H1 (cell line): ENCODE results near the gene XYLB. TPM values are rescaled to one million over a fixed set of nuclear protein-coding genes. Genes with fewer than 3 reads are reported as not detected.

Source experiments
- CTCF ChIA-PET: fragments of 300-600 bp; sonication (Branson Sonifier 250); formaldehyde crosslinking; loops from one replicate; lab custom pipeline; 2021; ENCODE audit not compliant: partially characterized antibody; lab: Charles Lee
- POLR2A ChIA-PET: fragments of 300-600 bp; sonication (Branson Sonifier 250); formaldehyde crosslinking; loops from one replicate; lab custom pipeline; 2021; ENCODE audit warnings: inconsistent platforms; ENCODE audit not compliant: partially characterized antibody; lab: Charles Lee
- DNase-seq, 2 experiments: peaks; one replicate each; pipeline versions ENCODE4 v3.0.0 to v3.0.0-alpha.2; 2010 to 2022; ENCODE audit warnings: low spot score in 2 of 2, low read depth in 1 of 2, mixed read lengths in 1 of 2
- FAIRE-seq: peaks from 2 replicates; lab custom pipeline; 2011; peaks lifted over from hg19 to GRCh38; lab: Jason Lieb, UNC
- H2AFZ ChIP-seq: 2 replicates; pipeline ENCODE4 v1.8.1; 2012; ENCODE audit warnings: low read length, inconsistent platforms
- H2AK5ac ChIP-seq: 2 replicates; pipeline ENCODE4 v1.6.1; 2013; ENCODE audit warnings: low read depth, low read length
- H2BK120ac ChIP-seq: replicated peaks from 2 replicates; pipeline ENCODE3; 2013; ENCODE audit warnings: low read depth, low read length, inconsistent platforms
- H2BK12ac ChIP-seq: 2 replicates; pipeline ENCODE4 v1.6.1; 2013; ENCODE audit warnings: low read depth, low read length
- H2BK15ac ChIP-seq: 2 replicates; pipeline ENCODE4 v1.6.1; 2013; ENCODE audit warnings: low read length
- H2BK20ac ChIP-seq: 2 replicates; pipeline ENCODE4 v1.6.1; 2013; ENCODE audit warnings: low read length
- H2BK5ac ChIP-seq: 2 replicates; pipeline ENCODE4 v1.6.1; 2013; ENCODE audit warnings: low read depth, low read length
- H3K14ac ChIP-seq: 2 replicates; pipeline ENCODE4 v1.6.1; 2013; ENCODE audit warnings: inconsistent platforms; ENCODE audit not compliant: insufficient read length
- H3K18ac ChIP-seq: 2 replicates; pipeline ENCODE4 v1.6.1; 2013; ENCODE audit warnings: low read length; ENCODE audit errors: extremely low read depth
- H3K23ac ChIP-seq: 2 replicates; pipeline ENCODE4 v1.6.1; 2013; ENCODE audit warnings: inconsistent platforms; ENCODE audit not compliant: insufficient read length
- H3K23me2 ChIP-seq: 2 replicates; pipeline ENCODE4 v1.6.1; 2013; ENCODE audit warnings: low read depth, low read length
- H3K27ac ChIP-seq: 2 replicates; pipeline ENCODE4 v1.6.1; 2011; ENCODE audit warnings: low read depth, low read length, inconsistent platforms
- H3K27me3 ChIP-seq, 4 experiments: replicated peaks in 1 of 4; 1 replicate in 1 of 4; 2 replicates in 3 of 4; pipeline versions ENCODE4 v1.6.1 to v1.8.1; 2011 to 2013; ENCODE audit warnings: low read length in 3 of 4, mild to moderate bottlenecking in 3 of 4, inconsistent platforms in 2 of 4, mixed read lengths in 2 of 4, moderate library complexity in 1 of 4; ENCODE audit not compliant: control insufficient read depth in 3 of 4, insufficient read depth in 3 of 4; ENCODE audit errors: extremely low read depth in 1 of 4
- H3K36me3 ChIP-seq, 4 experiments: 2 replicates each; pipeline versions ENCODE4 v1.6.1 to v1.8.1; 2011 to 2013; ENCODE audit warnings: mild to moderate bottlenecking in 4 of 4, low read length in 3 of 4, moderate library complexity in 2 of 4, control low read depth in 1 of 4, inconsistent platforms in 1 of 4; ENCODE audit not compliant: insufficient read depth in 4 of 4, control insufficient read depth in 2 of 4
- H3K4ac ChIP-seq: replicated peaks from 2 replicates; pipeline ENCODE3; 2013; ENCODE audit warnings: low read length, low read depth, mixed read lengths, inconsistent platforms; ENCODE audit not compliant: insufficient read length
- H3K4me1 ChIP-seq, 4 experiments: replicated peaks in 1 of 4; 1 replicate in 1 of 4; 2 replicates in 3 of 4; pipeline versions ENCODE4 v1.6.1 to v1.8.1; 2011 to 2013; ENCODE audit warnings: low read length in 3 of 4, inconsistent platforms in 2 of 4, mixed read lengths in 1 of 4; ENCODE audit not compliant: insufficient read depth in 4 of 4, control insufficient read depth in 3 of 4
- H3K4me2 ChIP-seq, 2 experiments: 2 replicates each; pipeline versions ENCODE4 v1.6.1 to v1.8.1; 2011 to 2013; ENCODE audit warnings: low read depth in 2 of 2, low read length in 2 of 2, control low read depth in 1 of 2, inconsistent platforms in 1 of 2, mild to moderate bottlenecking in 1 of 2; ENCODE audit not compliant: insufficient read depth in 1 of 2
- H3K4me3 ChIP-seq, 4 experiments: fragments of 200-600, 300-600 bp in 1 of 4; sonication (generic), shearing (Covaris generic), sonication (Bioruptor Twin) in 1 of 4; 2 replicates each; pipeline versions ENCODE4 v1.5.1 to v1.8.1; 2011 to 2016; ENCODE audit warnings: low read length in 4 of 4, low read depth in 3 of 4, control low read depth in 2 of 4, inconsistent platforms in 2 of 4, mild to moderate bottlenecking in 2 of 4, mixed read lengths in 1 of 4, moderate library complexity in 1 of 4; ENCODE audit not compliant: insufficient read depth in 2 of 4; ENCODE audit errors: extremely low read depth in 1 of 4
- H3K56ac ChIP-seq: replicated peaks from 2 replicates; pipeline ENCODE3; 2013; ENCODE audit warnings: low read depth, mild to moderate bottlenecking, mixed read lengths, low read length, inconsistent platforms; ENCODE audit not compliant: insufficient read length
- H3K79me1 ChIP-seq: 2 replicates; pipeline ENCODE4 v1.6.1; 2013; ENCODE audit warnings: low read depth, low read length, control low read depth
- H3K79me2 ChIP-seq, 2 experiments: 2 replicates each; pipeline versions ENCODE4 v1.6.1 to v1.8.1; 2012 to 2013; ENCODE audit warnings: low read length in 2 of 2, mild to moderate bottlenecking in 2 of 2, inconsistent platforms in 1 of 2; ENCODE audit not compliant: insufficient read depth in 2 of 2, control insufficient read depth in 1 of 2
- H3K9ac ChIP-seq, 4 experiments: replicated peaks in 1 of 4; 1 replicate in 1 of 4; 2 replicates in 3 of 4; pipeline versions ENCODE4 v1.6.1 to v1.8.1; 2011 to 2013; ENCODE audit warnings: low read depth in 3 of 4, low read length in 3 of 4, control low read depth in 2 of 4, mild to moderate bottlenecking in 2 of 4, moderate library complexity in 2 of 4, inconsistent platforms in 1 of 4; ENCODE audit errors: extremely low read depth in 1 of 4
- H3K9me3 ChIP-seq, 2 experiments: 2 replicates each; pipeline versions ENCODE4 v1.6.1 to v1.8.1; 2012 to 2013; ENCODE audit warnings: mild to moderate bottlenecking in 2 of 2, moderate library complexity in 2 of 2, control low read depth in 1 of 2, inconsistent platforms in 1 of 2, low read depth in 1 of 2, low read length in 1 of 2, mixed read lengths in 1 of 2; ENCODE audit not compliant: insufficient read depth in 2 of 2
- H4K20me1 ChIP-seq, 2 experiments: replicated peaks in 1 of 2; 2 replicates each; pipeline versions ENCODE3 to v1.8.1; 2011 to 2013; ENCODE audit warnings: inconsistent platforms in 2 of 2, low read length in 2 of 2, mild to moderate bottlenecking in 1 of 2; ENCODE audit not compliant: insufficient read depth in 2 of 2, control insufficient read depth in 1 of 2
- H4K5ac ChIP-seq: 2 replicates; pipeline ENCODE4 v1.6.1; 2013; ENCODE audit warnings: low read length, low read depth, mixed read lengths, inconsistent platforms; ENCODE audit not compliant: insufficient read length
- H4K8ac ChIP-seq: 2 replicates; pipeline ENCODE4 v1.8.0; 2013; ENCODE audit warnings: mild to moderate bottlenecking, moderate library complexity, low read length, inconsistent platforms; ENCODE audit not compliant: insufficient read depth; ENCODE audit errors: extremely low read depth
- H4K91ac ChIP-seq: replicated peaks from 2 replicates; pipeline ENCODE3; 2013; ENCODE audit warnings: low read length, mixed read lengths, inconsistent platforms; ENCODE audit not compliant: insufficient read length
- CEBPB ChIP-seq: IDR thresholded peaks from 2 replicates; pipeline ENCODE4 v1.6.1; 2012; ENCODE audit warnings: low read depth, low read length
- CTCF ChIP-seq, 3 experiments: IDR thresholded peaks; 1 replicate in 2 of 3; 2 replicates in 1 of 3; pipeline versions ENCODE4 v1.5.1 to v1.6.1; 2011; ENCODE audit warnings: low read length in 3 of 3, mild to moderate bottlenecking in 3 of 3, inconsistent platforms in 2 of 3, low read depth in 1 of 3, moderate library complexity in 1 of 3; ENCODE audit not compliant: insufficient read depth in 1 of 3; ENCODE audit errors: control extremely low read depth in 1 of 3
- WGBS, 2 experiments: shearing (Covaris generic) in 1 of 2; methylation state at CpG; one replicate each; pipeline versions ENCODE4 v1.1.6 to v1.1.7; 2013 to 2015; ENCODE audit warnings: low lambda C conversion rate in 2 of 2, mixed read lengths in 2 of 2, inconsistent platforms in 1 of 2, low coverage in 1 of 2, missing lambda C conversion rate in 1 of 2; ENCODE audit not compliant: insufficient replicate concordance in 2 of 2, insufficient coverage in 1 of 2, insufficient read length in 1 of 2; ENCODE audit errors: extremely low coverage in 1 of 2, missing lambda C conversion rate in 1 of 2; 5-methylcytosine and 5-hydroxymethylcytosine counted together
- polyA plus RNA-seq, 7 experiments: library from polyadenylated mRNA; depleted of rRNA in 3 of 7; stranded (reverse) in 5 of 7; unstranded in 2 of 7; fragments of >200 nt in 5 of 7; fragments of 200-250 nt in 2 of 7; gene quantifications; 1 replicate in 5 of 7; 2 replicates in 1 of 7; 4 replicates in 1 of 7; pipeline versions ENCODE4 v1.2.1 to v1.2.3, GENCODE V29; 2011 to 2013; ENCODE audit warnings: missing spikeins in 2 of 7, mixed read lengths in 2 of 7
- total RNA-seq: library from RNA; stranded (reverse); fragmentation: NEBNext Ultra II Directional; extraction: Animal tissue kit (Norgen Biotek cat#: 25700); gene quantifications from 2 replicates; pipeline ENCODE4 v1.2.1, GENCODE V29; 2021

The XYLB gene
- total and polyA plus RNA-seq, 2 of the 8 experiments (the other 6 are each of a cell fraction or from before 2014, with no cell fraction given): 1.7 to 5.5 TPM

GRCh38 chr3:38297947-38298711 is 48.5 kb upstream of the XYLB start:
- Histone ChIP-seq H4K5ac (no peak overlapping the region), H4K91ac (no peak overlapping the region), H3K36me3 (no peaks in the 10 kb centered on the region), H2BK15ac (no peak overlapping the region), H3K18ac (no peak overlapping the region), H3K9ac (no peak overlapping the region), H3K4ac (no peak overlapping the region), H3K4me2 (no peak overlapping the region), H3K9me3 (no peaks in the 10 kb centered on the region), H2BK120ac (no peak overlapping the region), H3K27ac (no peak overlapping the region), H3K79me1 (no peaks in the 10 kb centered on the region), H2BK12ac (no peak overlapping the region), H4K20me1 (no peaks in the 10 kb centered on the region), H3K4me1 (no peaks in the 10 kb centered on the region), H3K27me3 (no peaks in the 10 kb centered on the region), H2AK5ac (no peak overlapping the region), H3K4me3 (no peak overlapping the region), H3K56ac (no peak overlapping the region), H3K23me2 (no peaks in the 10 kb centered on the region), H2BK20ac (no peak overlapping the region), H3K23ac (no peak overlapping the region), H3K14ac (no peak overlapping the region), H4K8ac (no peak overlapping the region), H2BK5ac (no peak overlapping the region), H3K79me2 (no peaks in the 10 kb centered on the region), H2AFZ (no peak overlapping the region)
- POLR2A ChIA-PET: interaction anchor here (1.2 kb wide), 2 partner anchors 179 to 198 kb away, joined by 3 to 5 read pairs; partner anchors contain the start of gene EXOG
- CTCF ChIA-PET: interaction anchor here (0.6 to 4.7 kb wide), 34 partner anchors 9 to 488 kb away, joined by 3 to 41 read pairs (median 4); partner anchors contain the start of genes ACAA1, SLC22A13, SLC22A14 and XYLB
- FAIRE-seq (no peak), DNase-seq (no peak)
- WGBS, 2 experiments: 86% methylated on average over 5 of the region's 5 CpGs; no CpG with 5 or more reads in 1 of the 2 experiments
- no peak for TF ChIP-seq CEBPB
- peak in 1 of 3 experiments; percentile 29; a peak in 1 of 4 replicates for TF ChIP-seq CTCF (IDR thresholded peaks at IDR 0.05; ENCODE audit: control extremely low read depth in 1 of 3, insufficient read depth in 1 of 3, low read depth in 1 of 3, low read length in 3 of 3)
